ENCODE measurements around the gene ITPR1.

DNA sequence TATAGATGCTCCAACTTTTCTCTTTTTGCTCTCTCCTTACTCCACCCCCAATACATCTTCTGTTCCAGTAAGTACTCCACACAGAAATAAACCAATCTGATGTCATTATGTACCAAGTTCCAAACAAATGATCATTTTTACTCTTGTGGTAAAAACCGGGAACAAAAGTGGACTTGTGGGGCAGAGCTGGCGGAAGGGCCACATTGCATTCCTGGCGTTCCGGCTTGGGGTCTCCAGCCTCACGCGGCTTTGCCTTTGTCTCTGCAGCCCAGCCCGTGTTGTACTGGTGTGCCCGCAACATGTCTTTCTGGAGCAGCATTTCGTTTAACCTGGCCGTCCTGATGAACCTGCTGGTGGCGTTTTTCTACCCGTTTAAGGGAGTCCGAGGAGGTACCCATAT, 301.6 kb downstream of the ITPR1 start:
- TF ChIP-seq EZH2 (IDR thresholded peaks at IDR 0.05; ENCODE audit: borderline replicate concordance, low read length): no peak
- TF ChIP-seq, protein P1, sequence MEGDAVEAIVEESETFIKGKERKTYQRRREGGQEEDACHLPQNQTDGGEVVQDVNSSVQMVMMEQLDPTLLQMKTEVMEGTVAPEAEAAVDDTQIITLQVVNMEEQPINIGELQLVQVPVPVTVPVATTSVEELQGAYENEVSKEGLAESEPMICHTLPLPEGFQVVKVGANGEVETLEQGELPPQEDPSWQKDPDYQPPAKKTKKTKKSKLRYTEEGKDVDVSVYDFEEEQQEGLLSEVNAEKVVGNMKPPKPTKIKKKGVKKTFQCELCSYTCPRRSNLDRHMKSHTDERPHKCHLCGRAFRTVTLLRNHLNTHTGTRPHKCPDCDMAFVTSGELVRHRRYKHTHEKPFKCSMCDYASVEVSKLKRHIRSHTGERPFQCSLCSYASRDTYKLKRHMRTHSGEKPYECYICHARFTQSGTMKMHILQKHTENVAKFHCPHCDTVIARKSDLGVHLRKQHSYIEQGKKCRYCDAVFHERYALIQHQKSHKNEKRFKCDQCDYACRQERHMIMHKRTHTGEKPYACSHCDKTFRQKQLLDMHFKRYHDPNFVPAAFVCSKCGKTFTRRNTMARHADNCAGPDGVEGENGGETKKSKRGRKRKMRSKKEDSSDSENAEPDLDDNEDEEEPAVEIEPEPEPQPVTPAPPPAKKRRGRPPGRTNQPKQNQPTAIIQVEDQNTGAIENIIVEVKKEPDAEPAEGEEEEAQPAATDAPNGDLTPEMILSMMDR (IDR thresholded peaks at IDR 0.05; ENCODE audit: low read length): no peak
